Neuronal stem cell (in vitro differentiated cells): Measurements from ENCODE around the gene ZBTB42.

Source experiments
- DNase-seq: peaks from one replicate; pipeline ENCODE4 v3.0.0-alpha.2; 2013; ENCODE audit warnings: low spot score
- H2AFZ ChIP-seq: one replicate; pipeline ENCODE4 v1.6.1; 2013; ENCODE audit warnings: mild to moderate bottlenecking, low read length, inconsistent platforms
- H2AK5ac ChIP-seq: 2 replicates; pipeline ENCODE4 v1.6.1; 2013; ENCODE audit warnings: low read depth, mild to moderate bottlenecking, inconsistent platforms, low read length, moderate library complexity, mixed read lengths
- H2BK120ac ChIP-seq: 2 replicates; pipeline ENCODE4 v1.6.1; 2013; ENCODE audit warnings: low read depth, mild to moderate bottlenecking, inconsistent platforms, low read length, moderate library complexity, mixed read lengths
- H2BK12ac ChIP-seq: one replicate; pipeline ENCODE4 v1.6.1; 2013; ENCODE audit warnings: low read length, inconsistent platforms
- H2BK15ac ChIP-seq: 2 replicates; pipeline ENCODE4 v1.6.1; 2013; ENCODE audit warnings: mild to moderate bottlenecking, low read length, inconsistent platforms, mixed read lengths
- H2BK5ac ChIP-seq: one replicate; pipeline ENCODE4 v1.6.1; 2013; ENCODE audit warnings: inconsistent platforms, mild to moderate bottlenecking, low read length, moderate library complexity
- H3K14ac ChIP-seq: one replicate; pipeline ENCODE4 v1.6.1; 2013; ENCODE audit warnings: low read length, inconsistent platforms
- H3K18ac ChIP-seq: 2 replicates; pipeline ENCODE4 v1.6.1; 2013; ENCODE audit warnings: low read length, inconsistent platforms
- H3K23ac ChIP-seq: 2 replicates; pipeline ENCODE4 v1.6.1; 2013; ENCODE audit warnings: low read depth, mild to moderate bottlenecking, mixed read lengths, low read length, inconsistent platforms; ENCODE audit not compliant: poor library complexity
- H3K27ac ChIP-seq: replicated peaks from 3 replicates; pipeline ENCODE4 v1.5.1; 2013; ENCODE audit warnings: low read length, inconsistent platforms
- H3K27me3 ChIP-seq, 3 experiments: 2 replicates each; pipeline ENCODE4 v1.6.1; 2013; ENCODE audit warnings: low read length in 3 of 3, mild to moderate bottlenecking in 2 of 3, inconsistent platforms in 1 of 3, low read depth in 1 of 3, mixed read lengths in 1 of 3, moderate library complexity in 1 of 3; ENCODE audit not compliant: control insufficient read depth in 3 of 3, insufficient read depth in 3 of 3
- H3K36me3 ChIP-seq, 2 donors: replicated peaks in 1 of 2; 2 replicates each; pipeline ENCODE4 v1.6.1; 2013; ENCODE audit warnings: low read length in 2 of 2; ENCODE audit not compliant: control insufficient read depth in 2 of 2, insufficient read depth in 2 of 2
- H3K4ac ChIP-seq: 2 replicates; pipeline ENCODE4 v1.6.1; 2013; ENCODE audit warnings: inconsistent platforms, mild to moderate bottlenecking, low read length, moderate library complexity
- H3K4me1 ChIP-seq, 2 donors: 1 replicate in 1 of 2; 2 replicates in 1 of 2; pipeline ENCODE4 v1.6.1; 2013; ENCODE audit warnings: low read length in 2 of 2, low read depth in 1 of 2; ENCODE audit not compliant: control insufficient read depth in 2 of 2, insufficient read depth in 1 of 2
- H3K4me2 ChIP-seq: one replicate; pipeline ENCODE4 v1.6.1; 2013; ENCODE audit warnings: mild to moderate bottlenecking, low read length, inconsistent platforms; ENCODE audit not compliant: insufficient read depth, poor library complexity, severe bottlenecking
- H3K4me3 ChIP-seq, 2 donors: 2 replicates each; pipeline ENCODE4 v1.5.1; 2013; ENCODE audit warnings: low read length in 2 of 2, mild to moderate bottlenecking in 2 of 2, inconsistent platforms in 1 of 2, moderate library complexity in 1 of 2
- H3K79me1 ChIP-seq: one replicate; pipeline ENCODE4 v1.6.1; 2013; ENCODE audit warnings: low read depth, mild to moderate bottlenecking, inconsistent platforms, low read length, moderate library complexity
- H3K9ac ChIP-seq: one replicate; pipeline ENCODE4 v1.6.1; 2013; ENCODE audit warnings: mild to moderate bottlenecking, low read depth, low read length, inconsistent platforms; ENCODE audit not compliant: poor library complexity
- H3K9me3 ChIP-seq, 2 donors: replicated peaks in 1 of 2; 2 replicates each; pipeline versions ENCODE3 to v1.6.1; 2013; ENCODE audit warnings: low read length in 2 of 2, mild to moderate bottlenecking in 2 of 2, inconsistent platforms in 1 of 2, low read depth in 1 of 2, mixed read lengths in 1 of 2, moderate library complexity in 1 of 2; ENCODE audit not compliant: control insufficient read depth in 2 of 2, insufficient read depth in 1 of 2
- H4K8ac ChIP-seq: one replicate; pipeline ENCODE4 v1.6.1; 2013; ENCODE audit warnings: low read depth, mild to moderate bottlenecking, inconsistent platforms, low read length, moderate library complexity
- H4K91ac ChIP-seq: one replicate; pipeline ENCODE4 v1.6.1; 2013; ENCODE audit warnings: low read length, low read depth, mild to moderate bottlenecking, inconsistent platforms; ENCODE audit not compliant: poor library complexity
- WGBS, 2 donors: extraction: QIAGEN DNeasy Blood & Tissue Kit; methylation state at CpG; one replicate each; pipeline ENCODE4 v1.1.7; 2013; ENCODE audit warnings: missing lambda C conversion rate in 2 of 2, mixed read lengths in 1 of 2; ENCODE audit not compliant: insufficient read length in 2 of 2, insufficient replicate concordance in 1 of 2; ENCODE audit errors: extremely low coverage in 2 of 2; 5-methylcytosine and 5-hydroxymethylcytosine counted together

The ZBTB42 gene

GRCh38 chr14:104806625-104807465, 5.9 kb downstream of the ZBTB42 start:
- no peak overlapping the region for H3K14ac ChIP-seq
- H2AFZ ChIP-seq, result no peak overlapping the region
- no peak overlapping the region for H3K18ac ChIP-seq
- H2BK120ac ChIP-seq, result no peak overlapping the region
- H2AK5ac ChIP-seq, result no peak overlapping the region
- WGBS, 2 donors, result no CpG with 5 or more reads among the region's 10 CpGs
- H3K4ac ChIP-seq, result no peak overlapping the region
- H3K4me2 ChIP-seq, result no peak overlapping the region
- H2BK12ac ChIP-seq, result no peak overlapping the region
- H3K79me1 ChIP-seq, result peaks cover 5% of the 10 kb centered on the region
- H2BK5ac ChIP-seq, result no peak overlapping the region
- peaks cover 7 to 18% (median 13%) of the 10 kb centered on the region in 3 experiments for H3K27me3 ChIP-seq
- peak overlapping the region; percentile 43 for H4K8ac ChIP-seq
- no peak overlapping the region for H3K4me3 ChIP-seq
- H4K91ac ChIP-seq, result no peak overlapping the region
- no peak for DNase-seq
- H3K36me3 ChIP-seq, result no peaks in the 10 kb centered on the region
- H3K23ac ChIP-seq, result peak overlapping the region; percentile 47
- no peaks in the 10 kb centered on the region for H3K9me3 ChIP-seq
- peaks cover 0 to 6% of the 10 kb centered on the region in 2 donors for H3K4me1 ChIP-seq
- no peak overlapping the region for H2BK15ac ChIP-seq
- H3K27ac ChIP-seq, result no peak overlapping the region
- no peak overlapping the region for H3K9ac ChIP-seq

DNA sequence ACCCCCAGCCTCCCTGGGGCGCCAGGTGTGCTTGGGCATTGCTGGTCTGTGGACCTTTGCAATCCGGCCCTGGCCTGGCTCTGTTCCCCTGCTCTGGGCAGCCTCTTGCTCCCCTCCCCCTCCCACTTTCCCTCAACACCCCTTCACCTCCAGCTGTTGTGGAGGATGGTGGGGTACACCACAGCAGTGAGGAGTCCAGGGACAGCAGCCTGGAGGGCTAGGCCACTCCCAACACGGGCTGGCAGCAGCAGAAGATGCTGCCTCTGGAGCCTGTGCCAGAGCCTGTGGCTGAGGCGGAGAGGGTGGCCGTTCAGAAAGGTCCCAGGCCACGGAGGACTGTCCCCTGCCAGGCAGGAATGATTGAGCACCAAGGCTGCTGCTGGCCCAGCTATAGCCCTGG, 7.6 kb downstream of the ZBTB42 start:
- Histone ChIP-seq H2BK120ac (no peak overlapping the region), H3K4me3 (no peak overlapping the region), H3K9me3 (no peaks in the 10 kb centered on the region), H3K79me1 (peaks cover 5% of the 10 kb centered on the region), H3K23ac (no peak overlapping the region), H2AK5ac (peak overlapping the region; percentile 66), H3K4me1 (peaks cover 0 to 4% of the 10 kb centered on the region in 2 donors), H4K91ac (no peak overlapping the region), H2BK5ac (no peak overlapping the region), H3K4me2 (no peak overlapping the region), H3K27me3 (peaks cover 0 to 3% (median 0%) of the 10 kb centered on the region in 3 experiments), H4K8ac (no peak overlapping the region), H3K36me3 (peaks cover 0 to 2% of the 10 kb centered on the region in 2 donors), H2BK15ac (no peak overlapping the region), H3K9ac (no peak overlapping the region), H3K14ac (no peak overlapping the region), H2AFZ (no peak overlapping the region), H3K27ac (no peak overlapping the region), H2BK12ac (no peak overlapping the region), H3K18ac (no peak overlapping the region), H3K4ac (no peak overlapping the region)
- no peak for DNase-seq
- WGBS, 2 donors, result no CpG with 5 or more reads among the region's 6 CpGs

DNA sequence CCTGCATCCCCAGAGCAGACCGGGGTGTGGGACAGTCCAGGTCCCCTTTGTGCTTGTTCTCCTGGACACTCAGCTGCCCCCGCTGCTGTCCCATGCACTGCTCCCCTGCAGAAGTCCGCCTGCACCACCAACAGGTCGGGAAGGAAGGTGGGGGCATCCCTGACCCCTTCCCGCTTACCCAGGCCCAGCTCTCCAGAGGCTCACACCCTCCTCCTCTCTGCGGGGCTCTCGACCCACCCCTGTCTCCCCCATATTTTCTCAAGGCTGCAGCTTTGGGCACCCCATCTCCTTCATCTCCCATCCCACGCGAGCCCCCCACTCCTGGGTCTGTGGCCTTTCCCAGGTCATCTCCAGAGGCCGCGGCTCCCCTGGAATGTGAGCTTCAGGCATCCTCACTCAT, 9.4 kb downstream of the ZBTB42 start:
- Histone ChIP-seq H3K4me3 (no peak overlapping the region), H2BK5ac (peak overlapping the region; percentile 19), H3K9me3 (no peaks in the 10 kb centered on the region), H2AK5ac (no peak overlapping the region), H4K8ac (no peak overlapping the region), H2AFZ (no peak overlapping the region), H3K23ac (no peak overlapping the region), H3K4me2 (peak overlapping the region; percentile 0), H2BK12ac (no peak overlapping the region), H3K4ac (no peak overlapping the region), H2BK15ac (no peak overlapping the region), H3K79me1 (peaks cover 4% of the 10 kb centered on the region), H3K18ac (no peak overlapping the region), H3K27ac (no peak overlapping the region), H3K36me3 (peaks cover 0 to 3% of the 10 kb centered on the region in 2 donors), H3K14ac (no peak overlapping the region), H3K4me1 (peaks cover 1 to 8% of the 10 kb centered on the region in 2 donors), H2BK120ac (no peak overlapping the region), H3K27me3 (peaks cover 0 to 4% (median 0%) of the 10 kb centered on the region in 3 experiments), H3K9ac (peak overlapping the region; percentile 0), H4K91ac (no peak overlapping the region)
- WGBS, 2 donors, result no CpG with 5 or more reads among the region's 11 CpGs
- no peak for DNase-seq

DNA sequence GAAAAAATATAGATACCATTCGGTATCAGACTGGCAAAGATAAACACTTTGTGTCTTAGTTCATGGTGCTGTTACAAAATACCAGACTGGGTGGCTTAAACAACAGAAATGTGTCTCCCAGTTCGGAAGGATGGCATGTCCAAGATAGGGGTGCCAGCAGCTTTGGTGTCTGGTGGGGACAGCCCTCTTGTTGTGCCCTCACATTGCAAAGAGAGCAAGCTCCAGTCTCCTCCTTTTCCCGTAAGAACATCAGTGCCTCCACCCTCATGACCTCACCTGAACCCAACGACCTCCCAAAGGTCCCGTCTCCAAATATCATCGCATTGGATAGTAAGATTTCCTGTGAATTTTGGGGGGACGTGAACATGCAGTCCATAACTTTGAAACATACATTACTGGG, 12.4 kb downstream of the ZBTB42 start:
- H3K4ac ChIP-seq, result no peak overlapping the region
- no peak overlapping the region for H3K4me2 ChIP-seq
- H3K9ac ChIP-seq, result no peak overlapping the region
- no peak overlapping the region for H2BK5ac ChIP-seq
- WGBS, 2 donors, result no CpG with 5 or more reads among the region's 7 CpGs
- H3K79me1 ChIP-seq, result peaks cover 2% of the 10 kb centered on the region
- no peak overlapping the region for H2AK5ac ChIP-seq
- H3K14ac ChIP-seq, result no peak overlapping the region
- no peak overlapping the region for H4K8ac ChIP-seq
- H4K91ac ChIP-seq, result no peak overlapping the region
- H3K27ac ChIP-seq, result no peak overlapping the region
- H2AFZ ChIP-seq, result no peak overlapping the region
- no peak overlapping the region for H2BK12ac ChIP-seq
- DNase-seq, result no peak
- H3K4me3 ChIP-seq, result no peak overlapping the region
- no peaks in the 10 kb centered on the region for H3K9me3 ChIP-seq
- H3K36me3 ChIP-seq, result peaks cover 0 to 11% of the 10 kb centered on the region in 2 donors
- H2BK120ac ChIP-seq, result no peak overlapping the region
- no peak overlapping the region for H3K23ac ChIP-seq
- no peak overlapping the region for H3K18ac ChIP-seq
- no peak overlapping the region for H2BK15ac ChIP-seq
- peaks cover 0 to 4% (median 0%) of the 10 kb centered on the region in 3 experiments for H3K27me3 ChIP-seq
- H3K4me1 ChIP-seq, result peaks cover 5 to 8% of the 10 kb centered on the region in 2 donors
